Mucosa of descending colon (tissue), 3 donors: ENCODE results near the gene DSG3. TPM values are rescaled to one million over a fixed set of nuclear protein-coding genes. Genes with fewer than 3 reads are reported as not detected.

Experiments
- ATAC-seq: fragments of 200-7000 bp; cut with Tn5 transposase; one replicate; pipeline ENCODE4 v1.9.1; 2020; ENCODE audit warnings: mild to moderate bottlenecking, moderate library complexity
- DNase-seq, 3 donors: peaks; one replicate each; pipeline ENCODE4 v3.0.0-alpha.2; 2020
- H3K36me3 ChIP-seq: fragments of 200-600 bp; one replicate; pipeline ENCODE4 v1.8.0; 2021; ENCODE audit warnings: low read depth, mild to moderate bottlenecking
- H3K4me1 ChIP-seq: fragments of 200-600 bp; one replicate; pipeline ENCODE4 v1.8.0; 2021; ENCODE audit warnings: low read depth, mild to moderate bottlenecking
- H3K4me3 ChIP-seq: fragments of 200-600 bp; one replicate; pipeline ENCODE4 v1.8.0; 2021; ENCODE audit warnings: mild to moderate bottlenecking
- H3K9me3 ChIP-seq: fragments of 200-600 bp; one replicate; pipeline ENCODE4 v1.8.0; 2021; ENCODE audit warnings: mild to moderate bottlenecking
- intact Hi-C, 2 donors: fragments of 100-400 bp; cut with DNase I in 1 of 2; cut with micrococcal nuclease in 1 of 2; formaldehyde crosslinking; loops; one replicate each; pipeline versions ENCODE4 v1.11.0 to v1.11.1; 2022; cut with DNase I, micrococcal nuclease
- total RNA-seq, 3 donors: library from RNA; stranded (reverse); fragmentation: NEBNext Ultra II Directional in 2 of 3; extraction: Animal tissue kit (Norgen Biotek cat#: 25700) in 2 of 3; gene quantifications; one replicate each; pipeline versions ENCODE4 v1.2.1 to v1.2.4, GENCODE V29; 2021 to 2023
- TF ChIP-seq, protein P1 (sequence below): fragments of 200-600 bp; IDR thresholded peaks from one replicate; pipeline ENCODE4 v1.8.0; 2022; ENCODE audit warnings: antibody characterized with exemption, mild to moderate bottlenecking
- donor health status: DM: no; HTN: no; CAD: no; lungs with moderate emphysema.
- donor health status: DM: no; HTN: no; CAD: no.
- donor health status: DM: no; HTN: yes; CAD: no.

Gene DSG3
- total RNA-seq, 3 donors from 2014 or later = 0.06 to 1.0 (median 0.14) TPM

DNA sequence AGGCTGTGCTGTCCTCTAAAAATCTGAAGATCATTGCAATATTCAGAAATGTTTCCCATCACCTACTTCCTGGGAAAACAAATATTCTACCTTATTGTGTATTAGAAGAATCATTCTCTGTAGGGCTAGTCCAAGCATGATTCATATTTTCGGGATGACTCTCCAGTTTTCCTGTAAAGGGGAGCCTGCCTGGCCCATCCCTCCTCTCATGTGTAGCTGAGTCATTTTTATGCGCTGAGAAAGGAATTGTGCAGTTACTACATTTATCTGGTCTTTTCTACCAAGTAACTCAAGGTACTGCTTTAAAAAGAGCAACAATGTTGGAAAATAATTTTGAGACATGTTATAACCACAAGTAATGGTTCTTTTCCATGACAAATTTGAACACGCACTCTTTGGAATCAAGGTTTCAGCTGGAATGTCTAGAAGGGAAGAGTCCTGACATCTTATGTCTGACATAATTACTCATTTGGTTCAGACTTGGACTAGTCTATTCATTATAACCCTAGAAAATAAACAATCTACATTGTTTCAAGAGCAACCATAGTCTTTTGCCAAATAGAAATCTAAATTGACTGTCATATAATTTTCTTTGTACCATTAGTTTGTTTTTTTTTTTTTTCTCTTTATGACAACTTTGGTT is 6.6 kb downstream of the DSG3 start:
- TF ChIP-seq, protein P1, sequence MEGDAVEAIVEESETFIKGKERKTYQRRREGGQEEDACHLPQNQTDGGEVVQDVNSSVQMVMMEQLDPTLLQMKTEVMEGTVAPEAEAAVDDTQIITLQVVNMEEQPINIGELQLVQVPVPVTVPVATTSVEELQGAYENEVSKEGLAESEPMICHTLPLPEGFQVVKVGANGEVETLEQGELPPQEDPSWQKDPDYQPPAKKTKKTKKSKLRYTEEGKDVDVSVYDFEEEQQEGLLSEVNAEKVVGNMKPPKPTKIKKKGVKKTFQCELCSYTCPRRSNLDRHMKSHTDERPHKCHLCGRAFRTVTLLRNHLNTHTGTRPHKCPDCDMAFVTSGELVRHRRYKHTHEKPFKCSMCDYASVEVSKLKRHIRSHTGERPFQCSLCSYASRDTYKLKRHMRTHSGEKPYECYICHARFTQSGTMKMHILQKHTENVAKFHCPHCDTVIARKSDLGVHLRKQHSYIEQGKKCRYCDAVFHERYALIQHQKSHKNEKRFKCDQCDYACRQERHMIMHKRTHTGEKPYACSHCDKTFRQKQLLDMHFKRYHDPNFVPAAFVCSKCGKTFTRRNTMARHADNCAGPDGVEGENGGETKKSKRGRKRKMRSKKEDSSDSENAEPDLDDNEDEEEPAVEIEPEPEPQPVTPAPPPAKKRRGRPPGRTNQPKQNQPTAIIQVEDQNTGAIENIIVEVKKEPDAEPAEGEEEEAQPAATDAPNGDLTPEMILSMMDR = no peak
- no peak overlapping the region for H3K4me3 ChIP-seq
- H3K4me1 ChIP-seq = no peaks in the 10 kb centered on the region
- intact Hi-C loops = no loop called here
- DNase-seq (no peak), ATAC-seq (peak; percentile 47)
- H3K9me3 ChIP-seq = no peaks in the 10 kb centered on the region
- H3K36me3 ChIP-seq = no peaks in the 10 kb centered on the region

DNA sequence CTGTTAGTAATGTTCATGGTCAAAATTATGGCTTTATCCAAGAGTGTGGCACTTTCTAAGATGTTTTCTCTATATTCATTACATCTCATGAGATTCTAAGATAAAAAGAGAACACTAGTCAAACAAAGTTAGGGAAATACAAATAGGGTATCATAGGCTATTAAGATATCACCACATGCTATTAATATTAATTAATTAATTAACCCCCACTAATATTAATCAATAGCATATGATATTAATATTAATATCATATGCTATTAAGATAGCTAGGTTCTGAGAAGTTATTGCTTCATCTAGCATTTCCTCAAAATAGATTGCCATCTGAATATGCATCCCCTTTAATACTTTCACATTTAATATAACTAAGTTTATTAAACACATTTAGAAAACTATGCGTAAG is 22.1 kb downstream of the DSG3 start:
- Histone ChIP-seq H3K36me3 (no peaks in the 10 kb centered on the region), H3K4me3 (no peak overlapping the region), H3K4me1 (no peaks in the 10 kb centered on the region), H3K9me3 (no peaks in the 10 kb centered on the region)
- ATAC-seq = no peak
- no peak for DNase-seq
- TF ChIP-seq, protein P1 = no peak
- intact Hi-C loops = no loop called here

DNA sequence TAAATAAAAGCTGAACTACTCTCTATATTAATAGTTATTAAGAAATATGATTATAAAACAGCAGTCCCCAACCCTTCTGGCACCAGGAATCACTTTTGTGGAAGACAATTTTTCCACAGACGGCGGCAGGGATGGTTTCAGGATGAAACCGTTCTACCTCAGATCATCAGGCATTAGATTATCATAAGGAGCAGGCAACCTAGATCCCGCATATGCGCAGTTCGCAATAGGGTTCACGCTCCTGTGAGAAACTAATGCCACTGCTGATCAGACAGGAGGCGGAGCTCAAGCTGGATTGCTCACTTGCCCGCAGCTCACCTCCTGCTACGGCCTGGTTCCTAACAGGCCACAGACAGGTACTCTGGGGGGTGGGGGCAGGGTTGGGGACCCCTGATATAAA is 31.1 kb downstream of the DSG3 start:
- ATAC-seq = no peak
- TF ChIP-seq, protein P1 = no peak
- H3K36me3 ChIP-seq = no peaks in the 10 kb centered on the region
- H3K4me1 ChIP-seq = no peaks in the 10 kb centered on the region
- intact Hi-C loops = no loop called here
- no peak for DNase-seq
- no peak overlapping the region for H3K4me3 ChIP-seq
- no peaks in the 10 kb centered on the region for H3K9me3 ChIP-seq

DNA sequence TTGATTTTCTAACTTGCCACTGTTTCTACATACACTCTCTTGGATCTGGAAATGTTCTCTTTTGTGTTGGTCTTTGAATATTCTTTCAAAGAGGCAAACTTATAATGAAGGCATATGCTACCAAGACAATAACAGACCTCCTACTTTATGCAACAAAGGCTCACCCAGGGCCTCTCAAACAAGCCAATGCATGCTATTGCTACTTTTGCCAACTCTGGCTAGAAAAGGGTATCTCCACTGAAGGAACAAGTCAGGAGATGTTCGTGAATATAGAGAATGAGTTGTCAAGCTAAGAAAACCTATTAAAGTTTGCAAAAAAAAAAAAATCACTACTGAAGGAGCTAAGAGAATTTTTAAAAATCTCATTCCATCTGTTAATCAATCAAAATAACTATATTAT is 34.5 kb downstream of the DSG3 start:
- ATAC-seq (no peak), DNase-seq (no peak)
- H3K4me1 ChIP-seq = peaks cover 4% of the 10 kb centered on the region
- TF ChIP-seq, protein P1 = no peak
- H3K36me3 ChIP-seq = no peaks in the 10 kb centered on the region
- H3K9me3 ChIP-seq = no peaks in the 10 kb centered on the region
- intact Hi-C loops = no loop called here
- H3K4me3 ChIP-seq = no peak overlapping the region

DNA sequence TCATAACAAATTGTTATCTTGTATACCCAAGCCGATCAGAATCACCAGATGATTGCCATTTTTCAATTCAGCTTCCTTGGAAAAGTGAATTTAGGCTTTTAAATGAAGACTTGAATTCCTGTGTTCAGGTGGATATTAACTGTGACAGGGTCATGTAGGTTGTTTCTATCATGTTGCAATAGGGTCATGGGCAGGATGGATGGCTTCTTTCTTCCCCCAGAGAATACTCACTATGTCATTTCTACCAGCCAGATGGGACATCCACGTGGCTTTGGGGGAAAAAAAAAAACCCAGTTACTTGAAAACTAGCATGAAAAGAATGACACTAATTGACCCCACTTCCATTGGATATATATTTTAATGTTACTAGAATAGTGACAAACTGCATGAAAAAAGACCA is 35.9 kb downstream of the DSG3 start:
- DNase-seq = no peak
- no peak overlapping the region for H3K4me3 ChIP-seq
- H3K36me3 ChIP-seq = no peaks in the 10 kb centered on the region
- TF ChIP-seq, protein P1 = no peak
- ATAC-seq = no peak
- H3K4me1 ChIP-seq = peaks cover 4% of the 10 kb centered on the region
- intact Hi-C loops = no loop called here
- no peaks in the 10 kb centered on the region for H3K9me3 ChIP-seq

DNA sequence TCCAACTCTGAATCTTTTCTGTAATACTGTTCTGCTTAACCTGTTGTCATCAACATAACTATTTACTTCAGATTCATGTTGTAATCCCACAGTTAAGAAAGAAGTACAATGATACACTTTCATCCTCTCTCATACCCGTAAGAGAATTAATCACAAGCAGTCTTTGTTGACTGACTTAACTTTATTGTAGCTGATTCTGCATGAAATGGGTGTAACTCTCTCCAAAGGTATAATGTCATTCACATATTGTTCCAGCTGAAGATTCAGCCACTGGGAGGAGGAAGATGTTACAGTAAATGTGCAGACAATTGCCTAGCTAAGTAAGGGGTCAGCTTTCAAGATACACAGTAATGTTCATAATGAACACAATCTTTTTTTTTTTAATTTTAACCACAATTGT is 36.9 kb downstream of the DSG3 start:
- ATAC-seq (peak; percentile 78), DNase-seq (no peak)
- TF ChIP-seq, protein P1 = no peak
- no peaks in the 10 kb centered on the region for H3K9me3 ChIP-seq
- no peak overlapping the region for H3K4me3 ChIP-seq
- intact Hi-C loops = no loop called here
- H3K36me3 ChIP-seq = no peaks in the 10 kb centered on the region
- peaks cover 4% of the 10 kb centered on the region for H3K4me1 ChIP-seq
